Thyroid gland (tissue), 4 donors: Measurements from ENCODE around the gene OVOL1.

Source experiments
- POLR2A ChIP-seq, 2 donors: fragments of 450-650 bp; IDR thresholded peaks; one replicate each; pipeline ENCODE4 v1.6.1; 2017; ENCODE audit warnings: antibody characterized with exemption in 2 of 2, mild to moderate bottlenecking in 2 of 2, moderate library complexity in 1 of 2
- TF ChIP-seq, protein P1 (sequence below), 6 experiments: fragments of 200-600 bp in 3 of 6; fragments of 450-650 bp in 3 of 6; sonication (generic) in 3 of 6; IDR thresholded peaks; one replicate each; pipeline ENCODE4 v1.5.1; 2016 to 2019; ENCODE audit warnings: antibody characterized with exemption in 6 of 6, mild to moderate bottlenecking in 2 of 6, inconsistent platforms in 1 of 6, moderate library complexity in 1 of 6

DNA sequence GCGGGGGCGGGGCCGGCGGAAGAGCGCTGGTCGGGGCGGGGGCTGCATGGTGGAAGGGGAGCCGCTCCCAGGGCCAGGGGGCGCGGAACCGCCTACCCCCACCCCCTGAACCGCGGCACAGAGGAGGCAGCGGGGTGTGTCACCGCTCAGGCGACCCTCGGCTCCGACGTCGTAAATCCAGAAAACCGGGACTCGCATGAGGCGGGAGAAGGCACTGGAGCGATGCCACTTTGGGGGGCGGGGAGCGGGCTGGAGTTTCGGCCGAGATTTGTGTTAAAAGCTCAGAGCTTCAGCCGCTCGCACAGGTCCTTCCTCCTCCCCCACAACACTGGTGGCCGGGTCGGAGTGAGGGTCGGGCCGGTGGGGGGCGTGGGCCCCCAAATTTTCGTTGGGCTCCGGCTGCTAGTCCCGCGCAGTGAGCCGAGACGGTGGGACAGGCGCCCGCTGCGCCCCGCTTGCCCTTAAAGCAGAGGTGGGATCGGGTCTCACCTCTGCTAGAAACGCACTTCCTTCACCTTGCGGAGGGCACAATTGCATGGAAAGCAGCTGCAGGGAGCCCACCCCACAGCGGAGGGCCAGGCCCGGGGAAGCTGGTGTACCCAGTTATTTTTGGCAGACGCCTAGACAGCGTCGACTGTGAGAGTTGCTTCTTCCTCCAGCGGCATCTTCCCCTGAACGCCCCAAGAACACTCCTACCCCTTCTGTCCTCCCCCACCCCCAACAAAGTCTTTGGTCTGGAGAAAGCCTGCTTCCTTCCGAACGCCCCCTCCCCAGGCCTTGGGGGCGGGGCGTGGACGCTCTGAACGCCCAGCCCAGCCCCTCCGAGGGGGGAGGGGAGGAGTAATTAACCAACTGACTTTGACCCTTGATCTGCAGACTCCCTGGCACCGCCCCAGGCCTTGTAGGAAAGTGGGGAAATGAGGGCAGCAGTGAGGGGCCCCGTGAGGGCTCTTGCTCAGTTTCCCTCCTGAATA lies 1.1 kb downstream of the OVOL1 start:
- no peak for TF ChIP-seq POLR2A (IDR thresholded peaks at IDR 0.05)
- TF ChIP-seq, protein P1, sequence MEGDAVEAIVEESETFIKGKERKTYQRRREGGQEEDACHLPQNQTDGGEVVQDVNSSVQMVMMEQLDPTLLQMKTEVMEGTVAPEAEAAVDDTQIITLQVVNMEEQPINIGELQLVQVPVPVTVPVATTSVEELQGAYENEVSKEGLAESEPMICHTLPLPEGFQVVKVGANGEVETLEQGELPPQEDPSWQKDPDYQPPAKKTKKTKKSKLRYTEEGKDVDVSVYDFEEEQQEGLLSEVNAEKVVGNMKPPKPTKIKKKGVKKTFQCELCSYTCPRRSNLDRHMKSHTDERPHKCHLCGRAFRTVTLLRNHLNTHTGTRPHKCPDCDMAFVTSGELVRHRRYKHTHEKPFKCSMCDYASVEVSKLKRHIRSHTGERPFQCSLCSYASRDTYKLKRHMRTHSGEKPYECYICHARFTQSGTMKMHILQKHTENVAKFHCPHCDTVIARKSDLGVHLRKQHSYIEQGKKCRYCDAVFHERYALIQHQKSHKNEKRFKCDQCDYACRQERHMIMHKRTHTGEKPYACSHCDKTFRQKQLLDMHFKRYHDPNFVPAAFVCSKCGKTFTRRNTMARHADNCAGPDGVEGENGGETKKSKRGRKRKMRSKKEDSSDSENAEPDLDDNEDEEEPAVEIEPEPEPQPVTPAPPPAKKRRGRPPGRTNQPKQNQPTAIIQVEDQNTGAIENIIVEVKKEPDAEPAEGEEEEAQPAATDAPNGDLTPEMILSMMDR (IDR thresholded peaks at IDR 0.05), result no peak
